ENCODE data around the gene MLPH. TPM values are rescaled to one million over a fixed set of nuclear protein-coding genes. Genes with fewer than 3 reads are reported as not detected.
A peak's percentile ranks its signal among the peaks of the same experiment; 100 is the strongest.

MLPH gene
- total RNA-seq, 2 experiments from 2014 or later, result not detected

- no peak for TF ChIP-seq CTCF (IDR thresholded peaks at IDR 0.05)
- Mint-ChIP-seq H3K27me3 (no peaks in the 10 kb centered on the region), H3K4me3 (peak overlapping the region; percentile 24), H3K4me1 (ENCODE audit: low read depth) (peaks cover 55% of the 10 kb centered on the region), H3K36me3 (ENCODE audit: low read depth) (no peaks in the 10 kb centered on the region), H3K9me3 (peaks cover 4% of the 10 kb centered on the region), H3K27ac (peak overlapping the region; percentile 78)
- ATAC-seq (peak; percentile 65), DNase-seq (peak; percentile 55)
- ChIA-PET POLR2A (interaction anchor here (0.5 to 3.5 kb wide), 11 partner anchors 9 to 299 kb away, joined by 3 to 32 read pairs (median 3); no protein-coding TSS in a partner anchor), CTCF (interaction anchor here (1.0 to 4.1 kb wide), 8 partner anchors 14 to 287 kb away, joined by 4 to 59 read pairs (median 8); no protein-coding TSS in a partner anchor)
- intact Hi-C loops (cut with micrococcal nuclease), result loop anchor here (1.0 kb wide), 1 partner anchor 13 kb away; no protein-coding TSS in a partner anchor
Observed at GRCh38 chr2:237441605-237442274, 45.3 kb upstream of the MLPH start.

- no peak overlapping the region for H3K4me3 Mint-ChIP-seq
- H3K27me3 Mint-ChIP-seq, result no peaks in the 10 kb centered on the region
- ChIA-PET POLR2A (no interaction called here), CTCF (interaction anchor here (1.4 to 4.1 kb wide), 4 partner anchors 22 to 40 kb away, joined by 3 to 59 read pairs (median 5); no protein-coding TSS in a partner anchor)
- H3K27ac Mint-ChIP-seq, result peak overlapping the region; percentile 10
- H3K4me1 Mint-ChIP-seq (ENCODE audit: low read depth), result peaks cover 39% of the 10 kb centered on the region
- intact Hi-C loops (cut with micrococcal nuclease), result no loop called here
- peaks cover 4% of the 10 kb centered on the region for H3K9me3 Mint-ChIP-seq
- ATAC-seq, result no peak
- DNase-seq, result no peak
- no peak for TF ChIP-seq CTCF (IDR thresholded peaks at IDR 0.05)
- H3K36me3 Mint-ChIP-seq (ENCODE audit: low read depth), result no peaks in the 10 kb centered on the region
Observed at GRCh38 chr2:237444071-237444470, 43.0 kb upstream of the MLPH start.

- H3K36me3 Mint-ChIP-seq (ENCODE audit: low read depth), result no peaks in the 10 kb centered on the region
- CTCF ChIA-PET, result interaction anchor here (0.8 to 2.0 kb wide), 3 partner anchors 24 to 29 kb away, joined by 3 to 6 read pairs (median 3); no protein-coding TSS in a partner anchor
- no peak for ATAC-seq
Observed at GRCh38 chr2:237445611-237446337, 41.3 kb upstream of the MLPH start.

GRCh38 chr2:237446338-237446665 lies 40.7 kb upstream of the MLPH start:
- CTCF ChIA-PET, result interaction anchor here (2.0 kb wide), 1 partner anchor 29 kb away, joined by 6 read pairs; no protein-coding TSS in a partner anchor
- Mint-ChIP-seq H3K27me3 (no peaks in the 10 kb centered on the region), H3K27ac (no peak overlapping the region), H3K4me1 (ENCODE audit: low read depth) (peaks cover 29% of the 10 kb centered on the region), H3K4me3 (no peak overlapping the region), H3K9me3 (no peaks in the 10 kb centered on the region), H3K36me3 (ENCODE audit: low read depth) (no peaks in the 10 kb centered on the region)
- POLR2A ChIA-PET, result interaction anchor here (0.9 kb wide), 1 partner anchor 14 kb away, joined by 3 read pairs; no protein-coding TSS in a partner anchor
- ATAC-seq (no peak), DNase-seq (no peak)
- TF ChIP-seq CTCF (IDR thresholded peaks at IDR 0.05), result no peak
- intact Hi-C loops (cut with micrococcal nuclease), result no loop called here

More at GRCh38 chr2:237445611-237446337, 41.3 kb upstream of the MLPH start:
- Mint-ChIP-seq H3K4me3 (no peak overlapping the region), H3K27ac (no peak overlapping the region), H3K9me3 (no peaks in the 10 kb centered on the region), H3K4me1 (ENCODE audit: low read depth) (peaks cover 34% of the 10 kb centered on the region), H3K27me3 (no peaks in the 10 kb centered on the region)
- POLR2A ChIA-PET, result interaction anchor here (0.9 to 1.4 kb wide), 2 partner anchors 14 to 18 kb away, joined by 3 to 4 read pairs; no protein-coding TSS in a partner anchor
- intact Hi-C loops (cut with micrococcal nuclease), result no loop called here
- TF ChIP-seq CTCF (IDR thresholded peaks at IDR 0.05), result no peak
- no peak for DNase-seq

Measured in activated CD8-positive, alpha-beta T cell treated with anti-CD3 and anti-CD28 coated beads for 36 hours (primary cell).